B cell (primary cell): Measurements from ENCODE around the gene CDC37L1. TPM values are rescaled to one million over a fixed set of nuclear protein-coding genes. Genes with fewer than 3 reads are reported as not detected.

Experiments used
- ATAC-seq: fragments of 200-7000 bp; cut with Tn5 transposase; one replicate; pipeline ENCODE4 v1.10.0; 2021; ENCODE audit warnings: low read depth, mild to moderate bottlenecking, moderate number of reproducible peaks, moderate library complexity
- CTCF ChIA-PET: fragments of 350-600 bp; sonication (Branson Sonifier 250); formaldehyde crosslinking; loops from one replicate; lab custom pipeline; 2021; ENCODE audit warnings: antibody characterized with exemption, inconsistent platforms; lab: Charles Lee
- POLR2A ChIA-PET: fragments of 350-600 bp; sonication (Branson Sonifier 250); formaldehyde crosslinking; loops from one replicate; lab custom pipeline; 2021; ENCODE audit warnings: antibody characterized with exemption; lab: Charles Lee
- DNase-seq: peaks from one replicate; pipeline ENCODE4 v3.0.0; 2013
- H2AFZ ChIP-seq: 2 replicates; pipeline ENCODE4 v1.6.1; 2012; ENCODE audit warnings: mild to moderate bottlenecking, low read depth, low read length; ENCODE audit not compliant: insufficient read depth, poor library complexity, severe bottlenecking
- H3K27ac ChIP-seq, 2 donors: 1 replicate in 1 of 2; 2 replicates in 1 of 2; pipeline ENCODE4 v1.5.1; 2012 to 2013; ENCODE audit warnings: low read length in 2 of 2, mild to moderate bottlenecking in 2 of 2, moderate library complexity in 1 of 2
- H3K27me3 ChIP-seq, 4 experiments: fragments of 200-600 bp in 1 of 4; sonication (generic) in 1 of 4; replicated peaks in 1 of 4; 1 replicate in 2 of 4; 2 replicates in 2 of 4; pipeline versions ENCODE4 v1.6.1 to v1.7.0; 2013 to 2016; ENCODE audit warnings: low read length in 3 of 4, mild to moderate bottlenecking in 2 of 4, mixed read lengths in 1 of 4, moderate library complexity in 1 of 4; ENCODE audit not compliant: insufficient read depth in 4 of 4, control insufficient read depth in 3 of 4; ENCODE audit errors: control extremely low read depth in 1 of 4
- H3K36me3 ChIP-seq, 2 experiments: replicated peaks in 1 of 2; 1 replicate in 1 of 2; 2 replicates in 1 of 2; pipeline versions ENCODE4 v1.6.1 to v1.7.1; 2013; ENCODE audit warnings: low read length in 1 of 2; ENCODE audit not compliant: insufficient read depth in 2 of 2, control insufficient read depth in 1 of 2; ENCODE audit errors: control extremely low read depth in 1 of 2, extremely low read depth in 1 of 2
- H3K4me1 ChIP-seq, 2 donors: fragments of 200-600 bp in 1 of 2; sonication (generic) in 1 of 2; 1 replicate in 1 of 2; 2 replicates in 1 of 2; pipeline versions ENCODE4 v1.5.1 to v1.6.1; 2013 to 2017; ENCODE audit warnings: low read length in 2 of 2; ENCODE audit not compliant: control insufficient read depth in 2 of 2, insufficient read depth in 2 of 2
- H3K4me2 ChIP-seq: replicated peaks from 2 replicates; pipeline ENCODE3; 2012; ENCODE audit warnings: mild to moderate bottlenecking, low read depth, low read length; ENCODE audit not compliant: poor library complexity, severe bottlenecking
- H3K4me3 ChIP-seq, 5 experiments: fragments of 200-600 bp in 1 of 5; sonication (generic) in 1 of 5; 1 replicate in 3 of 5; 2 replicates in 2 of 5; pipeline versions ENCODE4 v1.5.1 to v1.7.0; 2011 to 2016; ENCODE audit warnings: low read length in 4 of 5, mild to moderate bottlenecking in 4 of 5, low read depth in 2 of 5, control low read depth in 1 of 5, moderate library complexity in 1 of 5; ENCODE audit not compliant: insufficient read depth in 1 of 5; ENCODE audit errors: control extremely low read depth in 1 of 5, extremely low read depth in 1 of 5
- H3K79me2 ChIP-seq: fragments of 200-600 bp; sonication (generic); one replicate; pipeline ENCODE4 v1.6.0; 2016; ENCODE audit warnings: low read length; ENCODE audit not compliant: control insufficient read depth, insufficient read depth
- H3K9ac ChIP-seq: fragments of 200-600 bp; sonication (generic); 2 replicates; pipeline ENCODE4 v1.6.1; 2017; ENCODE audit warnings: mild to moderate bottlenecking, low read length, moderate library complexity
- H3K9me3 ChIP-seq, 3 donors: one replicate each; pipeline versions ENCODE4 v1.6.1 to v1.7.1; 2013; ENCODE audit warnings: low read length in 2 of 3; ENCODE audit not compliant: control insufficient read depth in 2 of 3, insufficient read depth in 1 of 3; ENCODE audit errors: control extremely low read depth in 1 of 3
- H4K20me1 ChIP-seq: 2 replicates; pipeline ENCODE4 v1.6.0; 2012; ENCODE audit warnings: mild to moderate bottlenecking, low read length; ENCODE audit not compliant: insufficient read depth, control insufficient read depth, poor library complexity, severe bottlenecking
- H3K27ac Mint-ChIP-seq: one replicate; pipeline ENCODE4 v1.8.0; 2021; ENCODE audit warnings: mixed read lengths
- H3K27me3 Mint-ChIP-seq: one replicate; pipeline ENCODE4 v1.8.0; 2021; ENCODE audit warnings: mixed read lengths
- H3K4me1 Mint-ChIP-seq: one replicate; pipeline ENCODE4 v1.8.0; 2021; ENCODE audit warnings: mixed read lengths
- H3K4me3 Mint-ChIP-seq: one replicate; pipeline ENCODE4 v1.8.0; 2021; ENCODE audit warnings: mixed read lengths
- H3K9me3 Mint-ChIP-seq: one replicate; pipeline ENCODE4 v1.8.0; 2022; ENCODE audit warnings: mixed read lengths; ENCODE audit not compliant: insufficient read depth
- CTCF ChIP-seq: fragments of 200-600 bp; IDR thresholded peaks from one replicate; pipeline ENCODE4 v1.8.0; 2022; ENCODE audit warnings: antibody characterized with exemption, mild to moderate bottlenecking
- EZH2 ChIP-seq: IDR thresholded peaks from 2 replicates; pipeline ENCODE4 v1.6.1; 2012; ENCODE audit warnings: borderline replicate concordance, low read depth, mild to moderate bottlenecking, moderate library complexity, low read length; ENCODE audit not compliant: insufficient read depth, poor library complexity, severe bottlenecking
- WGBS: methylation state at CpG from one replicate; pipeline ENCODE4 v1.1.5; 2013; ENCODE audit warnings: missing lambda C conversion rate; ENCODE audit not compliant: insufficient coverage; 5-methylcytosine and 5-hydroxymethylcytosine counted together
- intact Hi-C: fragments of 100-400 bp; cut with micrococcal nuclease; formaldehyde crosslinking; loops from one replicate; pipeline ENCODE4 v1.10.0; 2022
- polyA plus RNA-seq: library from polyadenylated mRNA; depleted of rRNA; stranded (reverse); fragments of >200 nt; gene quantifications from 2 replicates; pipeline ENCODE4 v1.2.3, GENCODE V29; 2012
- total RNA-seq, 2 donors: library from RNA; stranded (reverse); fragments of 120-200 nt in 1 of 2; gene quantifications; 1 replicate in 1 of 2; 2 replicates in 1 of 2; pipeline versions ENCODE4 v1.2.3 to v1.2.4, GENCODE V29; 2013 to 2022

The CDC37L1 gene
- total and polyA plus RNA-seq, 2 donors (not counting 1 experiment from before 2014, with no cell fraction given): 3.0 to 16.0 TPM

- CTCF ChIA-PET: interaction anchor here (1.4 kb wide), 1 partner anchor 52 kb away, joined by 3 read pairs; no protein-coding TSS in a partner anchor
- H3K36me3 ChIP-seq: peaks cover 7 to 12% of the 10 kb centered on the region in 2 experiments
Observed at GRCh38 chr9:4680750-4681149, 1.4 kb downstream of the CDC37L1 start.

GRCh38 chr9:4684820-4685219 lies 5.5 kb downstream of the CDC37L1 start:
- no peaks in the 10 kb centered on the region for H3K9me3 ChIP-seq
- POLR2A ChIA-PET: no interaction called here
- no peak overlapping the region for H3K9ac ChIP-seq
- Mint-ChIP-seq H3K4me1 (peaks cover 10% of the 10 kb centered on the region), H3K4me3 (no peak overlapping the region), H3K27ac (no peak overlapping the region), H3K27me3 (no peaks in the 10 kb centered on the region), H3K9me3 (no peaks in the 10 kb centered on the region)
- H3K4me2 ChIP-seq: no peak overlapping the region
- 97% methylated on average over 3 of the region's 4 CpGs for WGBS
- peaks cover 14 to 15% of the 10 kb centered on the region in 2 donors for H3K4me1 ChIP-seq
- TF ChIP-seq CTCF: no peak
- TF ChIP-seq EZH2: no peak
- intact Hi-C loops: no loop called here
- H3K4me3 ChIP-seq: no peak overlapping the region
- no peaks in the 10 kb centered on the region for H3K27me3 ChIP-seq
- CTCF ChIA-PET: no interaction called here
- peaks cover 36% of the 10 kb centered on the region for H3K79me2 ChIP-seq
- H2AFZ ChIP-seq: no peak overlapping the region
- no peak for DNase-seq
- no peak for ATAC-seq
- H3K36me3 ChIP-seq: peaks cover 12 to 24% of the 10 kb centered on the region in 2 experiments
- no peak overlapping the region for H3K27ac ChIP-seq
- no peaks in the 10 kb centered on the region for H4K20me1 ChIP-seq

More at GRCh38 chr9:4680750-4681149, 1.4 kb downstream of the CDC37L1 start:
- TF ChIP-seq EZH2 (no peak), CTCF (no peak)
- POLR2A ChIA-PET: interaction anchor here (0.8 kb wide), 2 partner anchors 111 to 948 kb away, joined by 3 read pairs; partner anchors contain the start of gene RIC1
- Histone ChIP-seq H3K9ac (peak overlapping the region; percentile 86), H3K4me3 (peak overlapping the region in 3 of 5 experiments; percentile 66 to 82 (median 72)), H3K27ac (no peak overlapping the region), H3K9me3 (no peaks in the 10 kb centered on the region), H2AFZ (peak overlapping the region; percentile 89), H3K4me2 (peak overlapping the region; percentile 87), H3K79me2 (peaks cover 36% of the 10 kb centered on the region), H4K20me1 (no peaks in the 10 kb centered on the region), H3K4me1 (peaks cover 17 to 20% of the 10 kb centered on the region in 2 donors), H3K27me3 (no peaks in the 10 kb centered on the region)
- no peak overlapping the region for H3K27ac Mint-ChIP-seq
- peaks cover 3% of the 10 kb centered on the region for H3K4me1 Mint-ChIP-seq
- ATAC-seq: no peak
- intact Hi-C loops: no loop called here
- WGBS: no CpG with 5 or more reads among the region's 2 CpGs
- H3K27me3 Mint-ChIP-seq: no peaks in the 10 kb centered on the region
- DNase-seq: no peak
- H3K4me3 Mint-ChIP-seq: no peak overlapping the region
- no peaks in the 10 kb centered on the region for H3K9me3 Mint-ChIP-seq
